Central memory CD8-positive, alpha-beta T cell (primary cell): ENCODE data around the gene EFCC1.
A peak's percentile ranks its signal among the peaks of the same experiment; 100 is the strongest.

ENCODE experiments used
- ATAC-seq: fragments of 150-1000 bp; cut with Tn5 transposase; replicated peaks from 2 replicates; pipeline ENCODE4 v1.10.0; 2022; ENCODE audit warnings: mild to moderate bottlenecking, moderate FRiP score, moderate number of reproducible peaks; ENCODE audit not compliant: poor library complexity, severe bottlenecking; ENCODE audit errors: extremely low read depth
- DNase-seq, 2 donors: peaks; one replicate each; pipeline ENCODE4 v3.0.0; 2021; ENCODE audit warnings: low spot score in 2 of 2
- H3K27ac Mint-ChIP-seq: one replicate; pipeline ENCODE4 v1.8.0; 2022; ENCODE audit warnings: low read depth, mild to moderate bottlenecking, moderate library complexity, mixed read lengths
- H3K27me3 Mint-ChIP-seq: one replicate; pipeline ENCODE4 v1.8.0; 2022; ENCODE audit warnings: mixed read lengths
- H3K36me3 Mint-ChIP-seq: one replicate; pipeline ENCODE4 v1.8.0; 2022; ENCODE audit warnings: mild to moderate bottlenecking, moderate library complexity, mixed read lengths; ENCODE audit not compliant: insufficient read depth
- H3K4me1 Mint-ChIP-seq: one replicate; pipeline ENCODE4 v1.8.0; 2022; ENCODE audit warnings: mixed read lengths
- H3K4me3 Mint-ChIP-seq: one replicate; pipeline ENCODE4 v1.8.0; 2022; ENCODE audit warnings: mild to moderate bottlenecking, moderate library complexity, mixed read lengths
- H3K9me3 Mint-ChIP-seq: one replicate; pipeline ENCODE4 v1.8.0; 2022; ENCODE audit warnings: mixed read lengths

EFCC1 gene

DNA sequence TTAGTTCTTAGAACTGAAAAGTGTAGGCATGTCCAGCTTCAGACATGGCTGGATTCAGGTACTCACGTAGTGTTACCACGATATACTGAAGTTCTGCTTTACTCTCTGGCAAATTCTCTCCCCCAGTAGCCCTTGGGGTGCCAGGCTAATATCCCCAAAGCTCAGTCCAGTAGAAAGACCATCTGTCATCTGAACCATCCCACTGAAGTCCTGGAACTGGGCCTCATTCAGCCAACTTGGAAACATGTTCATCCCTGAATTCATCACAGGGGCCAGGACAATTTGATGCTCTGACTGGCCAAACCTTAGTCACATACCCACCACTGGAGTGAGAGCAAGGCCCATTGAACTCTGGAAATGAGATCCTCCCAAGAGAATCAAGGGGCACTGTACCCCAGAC, 8.2 kb downstream of the EFCC1 start:
- no peaks in the 10 kb centered on the region for H3K9me3 Mint-ChIP-seq
- H3K4me3 Mint-ChIP-seq, result no peak overlapping the region
- ATAC-seq (no peak), DNase-seq (no peak)
- peak overlapping the region; percentile 3 for H3K27ac Mint-ChIP-seq
- no peaks in the 10 kb centered on the region for H3K36me3 Mint-ChIP-seq
- H3K27me3 Mint-ChIP-seq, result no peaks in the 10 kb centered on the region
- peaks cover 10% of the 10 kb centered on the region for H3K4me1 Mint-ChIP-seq

DNA sequence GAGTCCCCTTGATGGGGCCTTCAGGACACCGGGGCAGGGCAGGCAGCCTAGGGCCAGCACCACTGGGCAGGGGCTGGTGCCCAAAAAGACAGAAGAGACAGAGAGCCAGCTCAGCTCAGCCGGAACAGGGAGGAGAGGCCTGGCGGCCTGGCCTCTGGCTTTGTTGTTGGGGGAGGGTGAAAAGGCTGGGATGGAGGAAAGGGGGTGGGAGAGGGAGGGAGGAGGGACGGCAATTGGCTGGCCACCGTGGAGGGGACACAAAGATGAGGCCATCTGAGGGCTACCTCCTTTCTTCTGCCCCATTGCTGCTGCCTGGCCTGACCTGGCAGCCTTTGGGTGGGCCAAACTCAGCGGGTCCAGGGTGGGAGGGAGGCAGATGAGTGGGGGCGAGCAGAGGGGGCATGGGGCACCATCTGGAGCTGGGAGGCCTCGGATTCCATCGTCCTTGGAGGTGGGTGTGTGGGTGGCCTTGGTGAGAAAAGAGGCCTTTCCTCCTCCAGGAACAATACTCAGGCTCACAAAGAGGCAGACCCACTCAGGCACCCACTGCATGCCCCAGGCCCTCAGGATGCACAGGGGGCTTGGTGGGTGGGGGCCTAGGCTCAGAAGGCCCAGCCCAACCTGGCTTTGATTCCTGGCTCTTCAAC, 9.3 kb downstream of the EFCC1 start:
- ATAC-seq, result no peak
- DNase-seq, result no peak
- Mint-ChIP-seq H3K9me3 (no peaks in the 10 kb centered on the region), H3K36me3 (no peaks in the 10 kb centered on the region), H3K4me1 (peaks cover 15% of the 10 kb centered on the region), H3K4me3 (no peak overlapping the region), H3K27ac (peak overlapping the region; percentile 53), H3K27me3 (no peaks in the 10 kb centered on the region)

DNA sequence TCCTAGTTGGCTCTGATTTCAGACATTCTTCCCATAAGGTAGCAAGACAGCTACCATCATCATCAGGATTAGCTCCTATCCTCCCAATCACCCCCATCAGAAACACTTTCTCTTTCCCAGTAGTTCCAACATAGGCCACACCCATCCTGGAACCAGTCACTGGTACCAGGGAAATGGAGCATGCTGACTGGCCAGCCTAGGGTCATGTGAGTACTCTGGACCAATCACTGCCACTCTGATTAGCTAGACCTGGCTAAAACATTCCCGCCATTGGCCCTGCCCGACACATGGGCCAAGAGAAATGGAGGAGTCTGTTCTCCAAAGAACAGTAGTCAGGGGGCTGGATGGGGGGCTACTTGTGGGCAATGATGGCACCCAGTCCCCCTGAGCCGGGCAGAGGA, 12.4 kb downstream of the EFCC1 start:
- peaks cover 36% of the 10 kb centered on the region for H3K4me1 Mint-ChIP-seq
- DNase-seq, result no peak
- H3K36me3 Mint-ChIP-seq, result no peaks in the 10 kb centered on the region
- no peak overlapping the region for H3K4me3 Mint-ChIP-seq
- H3K27ac Mint-ChIP-seq, result no peak overlapping the region
- H3K9me3 Mint-ChIP-seq, result no peaks in the 10 kb centered on the region
- no peaks in the 10 kb centered on the region for H3K27me3 Mint-ChIP-seq
- ATAC-seq, result no peak

DNA sequence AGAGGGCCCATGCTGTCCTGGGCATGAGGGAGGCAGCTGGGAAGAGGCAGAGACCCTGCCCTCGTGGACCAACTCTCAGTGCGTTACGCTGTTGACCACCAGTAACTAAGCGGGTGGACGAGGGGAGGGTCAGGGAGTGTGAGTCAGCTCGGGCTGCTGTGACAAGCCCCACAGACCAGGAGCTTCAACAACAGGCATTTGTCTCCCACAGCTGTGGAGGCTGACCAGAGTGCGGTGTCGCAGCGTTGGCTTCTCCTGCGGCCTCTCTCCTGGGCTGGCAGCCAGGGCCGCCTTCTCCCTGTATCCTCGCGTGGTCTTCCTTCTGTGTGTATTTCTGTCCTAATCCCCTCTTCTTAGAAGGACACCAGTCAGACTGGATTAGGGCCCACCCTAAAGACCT, 13.0 kb downstream of the EFCC1 start:
- Mint-ChIP-seq H3K4me3 (no peak overlapping the region), H3K9me3 (no peaks in the 10 kb centered on the region), H3K27ac (peak overlapping the region; percentile 77), H3K36me3 (no peaks in the 10 kb centered on the region), H3K27me3 (no peaks in the 10 kb centered on the region), H3K4me1 (peaks cover 42% of the 10 kb centered on the region)
- no peak for DNase-seq
- no peak for ATAC-seq

DNA sequence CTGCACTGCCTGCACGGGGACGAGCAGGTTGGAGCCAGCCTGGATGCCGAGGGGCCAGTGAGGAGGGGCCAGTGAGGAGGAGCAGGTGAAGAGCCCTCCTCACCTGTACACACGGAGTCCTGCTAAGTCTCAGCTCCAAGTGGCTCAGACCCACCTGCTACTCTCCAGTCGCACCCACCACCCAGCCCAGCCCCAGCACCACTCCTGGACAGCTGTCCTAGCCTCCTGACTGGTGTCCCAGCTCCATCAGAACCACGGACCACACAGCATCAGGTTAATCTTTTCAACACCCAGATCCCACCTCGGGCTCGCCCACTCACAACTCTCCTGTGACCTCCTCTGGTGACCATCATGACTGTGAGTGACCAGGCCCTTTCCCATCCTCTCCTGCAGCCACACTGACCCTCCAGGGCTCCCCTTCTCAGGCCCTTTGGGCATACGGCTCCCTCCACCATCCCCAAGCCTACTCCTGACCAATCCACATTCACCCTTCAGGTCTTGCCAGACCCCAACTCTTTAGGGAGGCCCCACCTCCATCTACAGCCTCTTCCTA, 13.8 kb downstream of the EFCC1 start:
- Mint-ChIP-seq H3K27ac (peak overlapping the region; percentile 77), H3K4me1 (peaks cover 42% of the 10 kb centered on the region), H3K36me3 (no peaks in the 10 kb centered on the region), H3K9me3 (no peaks in the 10 kb centered on the region), H3K4me3 (peak overlapping the region; percentile 64), H3K27me3 (no peaks in the 10 kb centered on the region)
- ATAC-seq, result no peak
- DNase-seq, result no peak

DNA sequence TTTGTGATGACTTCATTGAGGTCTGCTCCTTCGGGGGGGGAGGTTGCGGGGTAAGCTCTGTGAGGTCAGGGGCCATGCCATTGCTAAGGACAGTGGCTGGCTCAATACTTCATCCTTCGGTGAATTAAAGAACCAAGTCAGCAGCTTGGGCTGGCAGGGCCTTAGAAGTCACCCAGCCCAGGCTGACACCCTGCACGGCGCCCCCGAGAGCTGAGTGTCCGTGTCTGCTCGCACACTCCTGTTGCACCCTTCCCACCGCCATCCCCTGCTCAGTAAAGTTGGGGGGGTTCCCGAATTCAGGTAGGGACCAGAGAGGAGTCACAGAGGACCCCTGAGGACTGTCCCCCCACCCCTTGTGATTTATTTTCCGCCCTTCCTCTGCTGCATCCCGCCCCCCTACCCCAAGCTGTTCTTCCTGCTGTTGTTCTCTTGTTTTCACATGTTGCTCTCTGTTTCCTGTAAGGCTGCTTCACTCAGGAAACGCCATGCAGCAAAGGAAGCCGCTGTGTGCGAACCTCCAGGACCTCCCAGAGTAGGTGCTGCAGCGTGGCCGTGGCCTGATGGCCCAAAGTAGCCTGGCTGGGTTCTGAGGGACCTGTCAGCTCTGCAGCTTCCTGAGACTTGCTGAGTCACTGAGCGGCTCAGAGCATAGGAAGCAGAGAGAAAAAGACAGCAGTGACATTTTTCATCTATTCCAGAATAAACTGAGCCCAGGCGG, 14.4 kb downstream of the EFCC1 start:
- ATAC-seq (peak; percentile 69), DNase-seq (no peak)
- no peaks in the 10 kb centered on the region for H3K27me3 Mint-ChIP-seq
- no peaks in the 10 kb centered on the region for H3K9me3 Mint-ChIP-seq
- no peaks in the 10 kb centered on the region for H3K36me3 Mint-ChIP-seq
- peak overlapping the region; percentile 77 for H3K27ac Mint-ChIP-seq
- peak overlapping the region; percentile 64 for H3K4me3 Mint-ChIP-seq
- H3K4me1 Mint-ChIP-seq, result peaks cover 42% of the 10 kb centered on the region

DNA sequence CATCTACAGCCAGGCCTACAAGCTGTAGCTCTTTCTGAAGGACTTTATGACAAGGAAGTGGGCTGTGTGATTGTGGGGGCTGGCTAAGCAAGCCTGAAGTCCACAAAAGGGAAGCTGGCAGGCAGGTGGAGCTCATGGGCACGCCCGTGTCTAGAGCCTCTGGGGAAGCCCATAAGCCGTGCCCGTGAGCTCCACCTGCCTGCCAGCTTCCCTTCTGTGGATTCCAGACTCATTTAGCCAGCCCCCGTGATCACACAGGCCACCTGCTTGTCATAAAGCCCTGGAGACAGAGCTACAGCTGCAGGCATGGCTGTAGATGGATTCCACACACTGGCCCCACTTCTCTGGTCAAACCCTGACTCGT, 15.2 kb downstream of the EFCC1 start:
- DNase-seq (peak in 1 of 2 donors; percentile 45), ATAC-seq (peak; percentile 87)
- Mint-ChIP-seq H3K9me3 (no peaks in the 10 kb centered on the region), H3K4me1 (peaks cover 42% of the 10 kb centered on the region), H3K27ac (peak overlapping the region; percentile 77), H3K27me3 (no peaks in the 10 kb centered on the region), H3K4me3 (peak overlapping the region; percentile 64), H3K36me3 (no peaks in the 10 kb centered on the region)

- H3K36me3 Mint-ChIP-seq, result no peaks in the 10 kb centered on the region
- DNase-seq, result no peak
- no peaks in the 10 kb centered on the region for H3K27me3 Mint-ChIP-seq
- peak; percentile 20 for ATAC-seq
- H3K4me3 Mint-ChIP-seq, result peak overlapping the region; percentile 64
- H3K9me3 Mint-ChIP-seq, result no peaks in the 10 kb centered on the region
- peaks cover 45% of the 10 kb centered on the region for H3K4me1 Mint-ChIP-seq
- H3K27ac Mint-ChIP-seq, result peak overlapping the region; percentile 77
These were observed 15.8 kb downstream of the EFCC1 start for GRCh38 chr3:129016720-129017483.

- ATAC-seq (no peak), DNase-seq (no peak)
- no peaks in the 10 kb centered on the region for H3K9me3 Mint-ChIP-seq
- peaks cover 51% of the 10 kb centered on the region for H3K4me1 Mint-ChIP-seq
- no peaks in the 10 kb centered on the region for H3K36me3 Mint-ChIP-seq
- no peaks in the 10 kb centered on the region for H3K27me3 Mint-ChIP-seq
- peak overlapping the region; percentile 21 for H3K4me3 Mint-ChIP-seq
- peak overlapping the region; percentile 77 for H3K27ac Mint-ChIP-seq
These were observed 16.4 kb downstream of the EFCC1 start for GRCh38 chr3:129017484-129017899.

DNA sequence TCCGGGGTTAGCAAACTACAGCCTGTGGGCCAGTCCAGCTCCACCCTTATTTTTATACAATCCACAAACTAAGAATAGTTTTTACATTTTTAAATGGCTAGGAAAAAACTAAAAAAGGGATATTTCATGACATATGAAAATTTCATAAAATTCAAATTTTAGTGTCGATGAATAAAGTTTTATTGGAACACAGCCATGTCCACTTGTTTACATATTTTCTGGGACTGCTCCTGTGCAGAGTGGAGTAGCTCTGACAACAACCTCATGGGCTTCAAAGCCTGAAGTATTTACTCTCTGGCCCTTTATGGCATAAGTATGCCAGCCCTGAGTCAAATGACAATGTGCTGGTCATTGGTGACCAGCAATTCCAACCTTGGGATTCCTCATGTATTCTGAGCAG, 17.2 kb downstream of the EFCC1 start:
- DNase-seq (no peak), ATAC-seq (no peak)
- Mint-ChIP-seq H3K27ac (peak overlapping the region; percentile 41), H3K9me3 (no peaks in the 10 kb centered on the region), H3K4me3 (no peak overlapping the region), H3K36me3 (no peaks in the 10 kb centered on the region), H3K4me1 (peaks cover 52% of the 10 kb centered on the region), H3K27me3 (no peaks in the 10 kb centered on the region)

- Mint-ChIP-seq H3K27me3 (no peaks in the 10 kb centered on the region), H3K4me1 (peaks cover 52% of the 10 kb centered on the region), H3K27ac (peak overlapping the region; percentile 41), H3K4me3 (no peak overlapping the region), H3K9me3 (no peaks in the 10 kb centered on the region), H3K36me3 (no peaks in the 10 kb centered on the region)
- ATAC-seq, result no peak
- no peak for DNase-seq
These were observed 17.6 kb downstream of the EFCC1 start for GRCh38 chr3:129018751-129019150.

DNA sequence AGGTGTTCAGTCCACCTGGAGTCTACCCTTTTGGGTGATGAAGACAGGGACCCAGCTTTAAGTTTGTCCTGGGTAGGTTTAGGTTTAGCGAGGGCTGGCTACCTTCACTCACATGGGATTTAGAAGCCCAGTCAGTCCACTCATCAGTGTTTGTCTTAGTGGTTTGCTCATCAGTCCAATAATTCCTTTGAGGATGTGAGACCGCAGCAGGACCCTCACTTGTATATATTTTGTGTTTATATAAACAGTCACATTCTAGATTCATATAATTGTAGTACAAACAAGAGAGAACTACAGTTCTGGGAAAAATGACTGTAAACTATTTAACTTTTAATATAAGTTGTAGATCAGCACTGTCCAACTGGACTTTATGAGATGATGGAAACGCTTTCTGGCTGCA, 18.2 kb downstream of the EFCC1 start:
- Mint-ChIP-seq H3K27me3 (no peaks in the 10 kb centered on the region), H3K4me1 (peaks cover 51% of the 10 kb centered on the region), H3K4me3 (no peak overlapping the region), H3K36me3 (no peaks in the 10 kb centered on the region), H3K9me3 (no peaks in the 10 kb centered on the region), H3K27ac (no peak overlapping the region)
- DNase-seq (no peak), ATAC-seq (no peak)
